GM12878 (cell line): ENCODE results near the gene IMP3. TPM values are rescaled to one million over a fixed set of nuclear protein-coding genes. Genes with fewer than 3 reads are reported as not detected.

Source experiments
- ATAC-seq: fragments of 200-7000 bp; cut with Tn5 transposase; 3 replicates; pipeline ENCODE4 v1.9.1; 2020; ENCODE audit warnings: mild to moderate bottlenecking, moderate library complexity
- BruUV-seq: library from RNA; stranded (reverse); fragments of 400-500 nt; replicated peaks from 2 replicates; lab custom pipeline; 2021; lab: Mats Ljungman, UMichigan
- CTCF ChIA-PET: fragments of 300-600 bp; sonication (Branson Sonifier 250); formaldehyde crosslinking; extraction: SDS; loops from one replicate; lab custom pipeline; 2021; ENCODE audit warnings: inconsistent platforms; lab: Yijun Ruan, JAX
- POLR2A ChIA-PET: fragments of 350-600 bp; formaldehyde crosslinking; extraction: SDS; loops from one replicate; lab custom pipeline; 2021; ENCODE audit warnings: inconsistent platforms; lab: Charles Lee
- RAD21 ChIA-PET: fragments of 300-600 bp; sonication (Branson Sonifier 250); formaldehyde crosslinking; loops from one replicate; lab custom pipeline; 2023; ENCODE audit warnings: antibody characterized with exemption; ENCODE audit not compliant: unreplicated experiment; lab: Charles Lee
- SMC1A ChIA-PET: fragments of 300-600 bp; sonication (Branson Sonifier 250); formaldehyde crosslinking; loops from one replicate; lab custom pipeline; 2023; ENCODE audit not compliant: unreplicated experiment, uncharacterized antibody; lab: Charles Lee
- DNase-seq: peaks from one replicate; pipeline ENCODE4 v3.0.0-alpha.2; 2011; ENCODE audit warnings: low read depth, low spot score
- FAIRE-seq: peaks from 3 replicates; lab custom pipeline; 2011; peaks lifted over from hg19 to GRCh38; lab: Jason Lieb, UNC
- H2AFZ ChIP-seq: 2 replicates; pipeline ENCODE4 v1.6.0; 2011; ENCODE audit warnings: low read depth, low read length, control low read depth; ENCODE audit not compliant: control insufficient read depth
- H3K27ac ChIP-seq: 2 replicates; pipeline ENCODE4 v1.5.1; 2011; ENCODE audit warnings: control low read depth; ENCODE audit not compliant: control insufficient read depth, insufficient read depth
- H3K27me3 ChIP-seq, 2 experiments: replicated peaks in 1 of 2; 2 replicates each; pipeline versions ENCODE4 v1.6.0 to v1.6.1; 2011; ENCODE audit warnings: low read length in 1 of 2; ENCODE audit not compliant: control insufficient read depth in 2 of 2, insufficient read depth in 2 of 2
- H3K36me3 ChIP-seq, 2 experiments: 2 replicates each; pipeline ENCODE4 v1.5.1; 2011; ENCODE audit warnings: low read length in 1 of 2; ENCODE audit not compliant: control insufficient read depth in 2 of 2, insufficient read depth in 2 of 2
- H3K4me1 ChIP-seq: 2 replicates; pipeline ENCODE4 v1.6.1; 2011; ENCODE audit warnings: mild to moderate bottlenecking, low read length, moderate library complexity, mixed read lengths; ENCODE audit not compliant: control insufficient read depth, insufficient read depth
- H3K4me2 ChIP-seq: 2 replicates; pipeline ENCODE4 v1.6.0; 2011; ENCODE audit warnings: control low read depth; ENCODE audit not compliant: control insufficient read depth, insufficient read depth
- H3K4me3 ChIP-seq: fragments of 200-600 bp; sonication (generic); 2 replicates; pipeline ENCODE4 v1.5.1; 2016
- H3K79me2 ChIP-seq: 2 replicates; pipeline ENCODE4 v1.6.0; 2011; ENCODE audit warnings: low read length; ENCODE audit not compliant: control insufficient read depth, insufficient read depth
- H3K9ac ChIP-seq: 2 replicates; pipeline ENCODE4 v1.8.0; 2011; ENCODE audit warnings: low read length, control low read depth, mixed read lengths; ENCODE audit not compliant: control insufficient read depth, insufficient read depth
- H3K9me3 ChIP-seq: replicated peaks from 3 replicates; pipeline ENCODE4 v1.5.1; 2011; ENCODE audit warnings: mild to moderate bottlenecking, low read length; ENCODE audit not compliant: control insufficient read depth, insufficient read depth
- H4K20me1 ChIP-seq: 2 replicates; pipeline ENCODE4 v1.6.0; 2011; ENCODE audit not compliant: control insufficient read depth, insufficient read depth
- CBX5 ChIP-seq: sonication (generic); IDR thresholded peaks from 2 replicates; pipeline ENCODE4 v1.6.1; 2016; ENCODE audit warnings: low read depth, moderate library complexity, mild to moderate bottlenecking, inconsistent platforms
- CREM ChIP-seq: IDR thresholded peaks from 2 replicates; pipeline ENCODE4 v1.6.1; 2014; ENCODE audit warnings: antibody characterized with exemption, low read depth
- FOXK2 ChIP-seq: fragments of 450-650 bp; IDR thresholded peaks from 2 replicates; pipeline ENCODE4 v1.6.1; 2017; ENCODE audit warnings: mild to moderate bottlenecking, moderate library complexity
- MTA3 ChIP-seq: IDR thresholded peaks from 2 replicates; pipeline ENCODE4 v1.6.1; 2012; ENCODE audit warnings: low read length, inconsistent platforms, borderline replicate concordance
- RAD51 ChIP-seq: fragments of 450-650 bp; IDR thresholded peaks from 2 replicates; pipeline ENCODE4 v1.6.1; 2016; ENCODE audit warnings: moderate library complexity, mild to moderate bottlenecking, inconsistent platforms
- RELA ChIP-seq: fragments of 450-650 bp; IDR thresholded peaks from 2 replicates; pipeline ENCODE4 v1.8.0; 2014; ENCODE audit warnings: borderline replicate concordance; ENCODE audit not compliant: partially characterized antibody
- SIN3A ChIP-seq: IDR thresholded peaks from 2 replicates; pipeline ENCODE4 v1.6.1; 2012; ENCODE audit warnings: low read depth, low read length, improper control_type of control experiment
- SMARCA5 ChIP-seq: fragments of 450-650 bp; IDR thresholded peaks from 2 replicates; pipeline ENCODE4 v1.6.1; 2017; ENCODE audit warnings: mild to moderate bottlenecking
- SUPT20H ChIP-seq: IDR thresholded peaks from 2 replicates; pipeline ENCODE4 v1.6.1; 2011; ENCODE audit warnings: low read depth, mild to moderate bottlenecking, low read length, moderate library complexity, borderline replicate concordance; ENCODE audit not compliant: control insufficient read depth
- ZNF622 ChIP-seq: fragments of 450-650 bp; IDR thresholded peaks from 2 replicates; pipeline ENCODE4 v1.6.1; 2017; ENCODE audit warnings: mild to moderate bottlenecking, inconsistent platforms
- WGBS: methylation state at CpG from one replicate; pipeline ENCODE4 v1.1.6; 2016; ENCODE audit warnings: low lambda C conversion rate; ENCODE audit not compliant: insufficient replicate concordance, insufficient coverage; ENCODE audit errors: missing lambda C conversion rate; 5-methylcytosine and 5-hydroxymethylcytosine counted together
- in situ Hi-C: fragments of 300-500 bp; cut with MboI; formaldehyde crosslinking; loops from 9 replicates; pipeline ENCODE4 v1.14.3; 2018; ENCODE audit warnings: mixed read lengths
- intact Hi-C: fragments of 100-400 bp; cut with micrococcal nuclease; formaldehyde crosslinking; loops from one replicate; pipeline ENCODE4 v1.14.2; 2022; ENCODE audit not compliant: unreplicated experiment
- polyA plus RNA-seq, 11 experiments: library from polyadenylated mRNA; depleted of rRNA in 4 of 11; unstranded in 6 of 11; stranded (reverse) in 5 of 11; fragments of >200 nt; fragmentation: Nextera tagmentation in 4 of 11; fragmentation: Illumina TruSeq in 1 of 11; extraction: Ambion mirVana in 4 of 11; extraction: Trizol in 1 of 11; gene quantifications; 1 replicate in 1 of 11; 2 replicates in 10 of 11; pipeline versions ENCODE4 v1.2.1 to v1.2.3, GENCODE V29; 2011 to 2016; ENCODE audit warnings: inconsistent platforms in 2 of 11, missing spikeins in 2 of 11, low read depth in 1 of 11
- total RNA-seq, 4 experiments: library from RNA; depleted of rRNA in 3 of 4; stranded (reverse); fragments of >200 nt in 3 of 4; fragmentation: Illumina TruSeq in 1 of 4; extraction: Trizol in 1 of 4; gene quantifications; 2 replicates each; pipeline versions ENCODE4 v1.2.1 to v1.2.3, GENCODE V29; 2013 to 2021
- TF ChIP-seq, protein P1 (sequence below): IDR thresholded peaks from 2 replicates; pipeline ENCODE4 v1.6.1; 2012; ENCODE audit warnings: low read depth, low read length, improper control_type of control experiment

IMP3 gene
- total and polyA plus RNA-seq, 10 of the 15 experiments (the other 5 are each of a cell fraction or from before 2014, with no cell fraction given), result 13.3 to 208 (median 85.2) TPM

DNA sequence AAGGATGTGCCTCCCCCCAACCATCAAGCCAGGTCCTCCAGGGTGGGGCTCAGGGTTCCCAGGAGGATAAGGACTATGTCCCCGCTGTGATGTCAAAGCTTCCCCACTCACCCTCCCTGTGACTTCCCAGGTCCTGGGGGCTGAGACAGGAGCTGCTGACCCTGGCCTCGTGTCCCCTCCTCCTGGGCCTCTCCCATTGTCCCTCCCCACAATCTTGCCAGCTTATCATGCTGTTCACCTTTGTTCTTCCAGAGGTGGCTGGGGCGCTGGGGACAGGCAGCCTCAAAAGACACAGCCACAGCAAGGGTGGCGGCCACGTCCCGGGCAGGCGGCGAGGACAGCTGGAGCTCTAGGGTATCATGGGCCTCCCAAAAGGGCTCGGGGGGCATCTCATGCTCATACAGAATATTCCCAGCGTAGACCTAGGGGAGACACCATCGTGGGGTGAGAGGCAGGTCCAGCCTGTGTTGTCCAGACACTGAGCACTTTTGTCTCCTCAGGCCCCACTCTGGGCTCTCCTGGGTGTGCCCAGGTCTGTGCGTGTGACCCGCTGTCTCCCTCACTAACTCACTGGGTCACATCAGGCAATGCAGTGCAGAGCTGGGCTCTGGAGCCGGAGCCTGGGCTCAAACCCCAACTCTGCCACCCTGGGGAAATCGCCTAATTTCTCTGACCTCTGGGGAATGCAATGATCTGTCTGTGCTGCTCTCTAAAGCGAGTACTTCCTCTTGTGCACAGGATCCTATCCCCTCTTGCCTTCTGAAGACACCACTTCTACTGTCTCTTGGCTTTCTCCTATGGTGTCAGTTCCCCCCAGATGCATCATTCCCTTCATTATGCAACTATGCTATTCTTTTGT is 37.7 kb upstream of the IMP3 start:
- CTCF ChIA-PET, result interaction anchor here (1.0 to 1.1 kb wide), 2 partner anchors 169 to 310 kb away, joined by 3 read pairs; partner anchors contain the start of gene MAN2C1

More for the DNA sequence above, 37.7 kb upstream of the IMP3 start:
- no peak overlapping the region for H3K4me3 ChIP-seq
- 29% methylated on average over 16 of the region's 16 CpGs for WGBS
- H3K9ac ChIP-seq, result no peak overlapping the region
- TF ChIP-seq, protein P1, sequence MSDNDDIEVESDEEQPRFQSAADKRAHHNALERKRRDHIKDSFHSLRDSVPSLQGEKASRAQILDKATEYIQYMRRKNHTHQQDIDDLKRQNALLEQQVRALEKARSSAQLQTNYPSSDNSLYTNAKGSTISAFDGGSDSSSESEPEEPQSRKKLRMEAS, result no peak
- no peak for TF ChIP-seq ZNF622
- TF ChIP-seq FOXK2, result no peak
- TF ChIP-seq SIN3A, result no peak
- no peak for TF ChIP-seq MTA3
- TF ChIP-seq CREM, result no peak
- no peak for TF ChIP-seq SUPT20H
- TF ChIP-seq RELA, result no peak
- TF ChIP-seq CBX5, result no peak
- TF ChIP-seq RAD51, result no peak
- no peak for TF ChIP-seq SMARCA5
- RAD21 ChIA-PET, result no interaction called here
- no peaks in the 10 kb centered on the region for H3K36me3 ChIP-seq
- in situ Hi-C loops (no loop called here), intact Hi-C loops (no loop called here)
- DNase-seq (no peak), ATAC-seq (no peak), FAIRE-seq (no peak)
- peaks cover 0 to 1% of the 10 kb centered on the region in 2 experiments; a peak in 2 of 4 replicates for H3K27me3 ChIP-seq
- no peak overlapping the region for H3K4me2 ChIP-seq
- BruUV-seq, result no TSS peak
- POLR2A ChIA-PET, result interaction anchor here (0.9 to 1.0 kb wide), 2 partner anchors 37 to 75 kb away, joined by 3 to 7 read pairs; partner anchors contain the start of gene IMP3
- no peaks in the 10 kb centered on the region for H3K4me1 ChIP-seq
- H3K9me3 ChIP-seq, result no peaks in the 10 kb centered on the region
- SMC1A ChIA-PET, result interaction anchor here (0.5 kb wide), 1 partner anchor 181 kb away, joined by 3 read pairs; no protein-coding TSS in a partner anchor
- H3K27ac ChIP-seq, result no peak overlapping the region
- no peaks in the 10 kb centered on the region for H4K20me1 ChIP-seq
- no peak overlapping the region for H2AFZ ChIP-seq
- no peaks in the 10 kb centered on the region for H3K79me2 ChIP-seq
